GM23338 (cell line): ENCODE data around the gene KRTAP5-1. TPM values are rescaled to one million over a fixed set of nuclear protein-coding genes. Genes with fewer than 3 reads are reported as not detected.

ENCODE experiments used
- EZH2 ChIP-seq: fragments of 200-600 bp; sonication (generic); IDR thresholded peaks from one replicate; pipeline ENCODE4 v1.8.0; 2017; ENCODE audit warnings: antibody characterized with exemption, mild to moderate bottlenecking, low read depth; ENCODE audit not compliant: unreplicated experiment
- EZH2phosphoT487 ChIP-seq: fragments of 200-600 bp; sonication (generic); IDR thresholded peaks from one replicate; pipeline ENCODE4 v1.8.1; 2018; ENCODE audit warnings: antibody characterized with exemption; ENCODE audit not compliant: unreplicated experiment
- JUNB ChIP-seq: IDR thresholded peaks from one replicate; pipeline ENCODE4 v1.6.1; 2016; ENCODE audit warnings: antibody characterized with exemption; ENCODE audit not compliant: unreplicated experiment
- REST ChIP-seq: IDR thresholded peaks from one replicate; pipeline ENCODE4 v1.6.1; 2018; ENCODE audit warnings: antibody characterized with exemption; ENCODE audit not compliant: unreplicated experiment
- STAT1 ChIP-seq: IDR thresholded peaks from one replicate; pipeline ENCODE4 v1.6.1; 2016; ENCODE audit warnings: antibody characterized with exemption; ENCODE audit not compliant: unreplicated experiment
- ZNF114 ChIP-seq: fragments of 250-450 bp; sonication (Bioruptor Pico); IDR thresholded peaks from 2 replicates; pipeline ENCODE4 v1.5.0; 2020; ENCODE audit warnings: mild to moderate bottlenecking, moderate library complexity
- ZNF331 ChIP-seq: fragments of 250-450 bp; sonication (Bioruptor Pico); IDR thresholded peaks from 2 replicates; pipeline ENCODE4 v1.5.0; 2020; ENCODE audit warnings: low read depth, mild to moderate bottlenecking, moderate library complexity
- ZNF462 ChIP-seq: fragments of 250-450 bp; sonication (Bioruptor Pico); IDR thresholded peaks from 2 replicates; pipeline ENCODE4 v1.5.0; 2020; ENCODE audit warnings: mild to moderate bottlenecking, moderate library complexity
- polyA plus RNA-seq: library from polyadenylated mRNA; unstranded; fragments of >200 nt; fragmentation: Nextera tagmentation; extraction: Ambion mirVana; gene quantifications from 2 replicates; pipeline ENCODE4 v1.2.1, GENCODE V29; 2016
- total RNA-seq: library from RNA; depleted of rRNA; stranded (reverse); fragments of >200 nt; shearing (Covaris generic); gene quantifications from 2 replicates; pipeline ENCODE4 v1.2.3, GENCODE V29; 2014
- TF ChIP-seq, protein P1 (sequence below): IDR thresholded peaks from 2 replicates; pipeline ENCODE4 v1.6.1; 2016; ENCODE audit warnings: antibody characterized with exemption

Gene KRTAP5-1
- total and polyA plus RNA-seq, 2 experiments from 2014 or later, result not detected

- TF ChIP-seq ZNF462 (no peak), STAT1 (no peak), JUNB (no peak), REST (no peak), ZNF331 (CRISPR knock-in tag) (no peak), EZH2phosphoT487 (no peak), EZH2 (no peak), ZNF114 (CRISPR knock-in tag) (no peak)
- TF ChIP-seq, protein P1, sequence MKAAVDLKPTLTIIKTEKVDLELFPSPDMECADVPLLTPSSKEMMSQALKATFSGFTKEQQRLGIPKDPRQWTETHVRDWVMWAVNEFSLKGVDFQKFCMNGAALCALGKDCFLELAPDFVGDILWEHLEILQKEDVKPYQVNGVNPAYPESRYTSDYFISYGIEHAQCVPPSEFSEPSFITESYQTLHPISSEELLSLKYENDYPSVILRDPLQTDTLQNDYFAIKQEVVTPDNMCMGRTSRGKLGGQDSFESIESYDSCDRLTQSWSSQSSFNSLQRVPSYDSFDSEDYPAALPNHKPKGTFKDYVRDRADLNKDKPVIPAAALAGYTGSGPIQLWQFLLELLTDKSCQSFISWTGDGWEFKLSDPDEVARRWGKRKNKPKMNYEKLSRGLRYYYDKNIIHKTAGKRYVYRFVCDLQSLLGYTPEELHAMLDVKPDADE, result no peak
Observed at GRCh38 chr11:1581976-1582375, 3.1 kb downstream of the KRTAP5-1 start (continued).
